SK-N-SH (cell line): ENCODE measurements around the gene CEP89. TPM values are rescaled to one million over a fixed set of nuclear protein-coding genes. Genes with fewer than 3 reads are reported as not detected.

Experiments used
- CTCF ChIA-PET: fragments of 300-600, 350-600 bp; formaldehyde crosslinking; extraction: SDS; loops from one replicate; lab custom pipeline; 2021; lab: Yijun Ruan, JAX
- POLR2A ChIA-PET: fragments of 350-600 bp; sonication (Branson Sonifier 250); formaldehyde crosslinking; extraction: SDS; loops from one replicate; lab custom pipeline; 2020; ENCODE audit warnings: antibody characterized with exemption, inconsistent platforms; lab: Yijun Ruan, JAX
- DNase-seq: peaks from one replicate; pipeline ENCODE4 v3.0.0; 2012
- H2AFZ ChIP-seq: fragments of 200-600 bp; sonication (generic); 2 replicates; pipeline ENCODE4 v1.8.1; 2016; ENCODE audit warnings: antibody characterized with exemption, mild to moderate bottlenecking, low read depth
- H3F3A ChIP-seq: fragments of 200-600 bp; sonication (generic); replicated peaks from 2 replicates; pipeline ENCODE3; 2016; ENCODE audit warnings: antibody characterized with exemption, mild to moderate bottlenecking; ENCODE audit not compliant: insufficient read depth
- H3K27ac ChIP-seq, 2 experiments: fragments of 200-500 bp in 1 of 2; fragments of 200-600 bp in 1 of 2; sonication (Bioruptor generic) in 1 of 2; sonication (generic), shearing (Covaris generic) in 1 of 2; 2 replicates each; pipeline versions ENCODE4 v1.5.1 to v1.6.1; 2014 to 2016; ENCODE audit warnings: low read depth in 2 of 2, inconsistent platforms in 1 of 2, low read length in 1 of 2, mild to moderate bottlenecking in 1 of 2, mixed read lengths in 1 of 2
- H3K27me3 ChIP-seq: fragments of 200-600 bp; sonication (generic), shearing (Covaris generic); 2 replicates; pipeline ENCODE4 v1.6.1; 2016; ENCODE audit warnings: mixed run types; ENCODE audit not compliant: insufficient read depth
- H3K36me3 ChIP-seq, 2 experiments: fragments of 200-500 bp in 1 of 2; fragments of 200-600 bp in 1 of 2; sonication (Bioruptor generic) in 1 of 2; sonication (generic) in 1 of 2; replicated peaks in 1 of 2; 2 replicates each; pipeline versions ENCODE3 to v1.5.1; 2014 to 2016; ENCODE audit warnings: low read length in 1 of 2, mild to moderate bottlenecking in 1 of 2; ENCODE audit not compliant: insufficient read depth in 2 of 2, control insufficient read depth in 1 of 2
- H3K4me1 ChIP-seq, 2 experiments: fragments of 200-500 bp in 1 of 2; fragments of 200-600 bp in 1 of 2; sonication (Bioruptor generic) in 1 of 2; sonication (generic), shearing (Covaris generic) in 1 of 2; 2 replicates each; pipeline versions ENCODE4 v1.5.1 to v1.6.1; 2014 to 2016; ENCODE audit warnings: low read depth in 1 of 2, low read length in 1 of 2, mixed run types in 1 of 2; ENCODE audit not compliant: insufficient read depth in 2 of 2, control insufficient read depth in 1 of 2
- H3K4me2 ChIP-seq: fragments of 200-600 bp; sonication (generic), shearing (Covaris generic); 2 replicates; pipeline ENCODE4 v1.6.1; 2017; ENCODE audit warnings: mixed run types
- H3K4me3 ChIP-seq, 2 experiments: fragments of 200-500 bp in 1 of 2; fragments of 200-600 bp in 1 of 2; sonication (Bioruptor generic) in 1 of 2; sonication (generic), shearing (Covaris generic) in 1 of 2; 2 replicates each; pipeline versions ENCODE4 v1.5.1 to v1.8.1; 2014 to 2016; ENCODE audit warnings: low read depth in 2 of 2, inconsistent platforms in 1 of 2, low read length in 1 of 2, mild to moderate bottlenecking in 1 of 2, mixed read lengths in 1 of 2, moderate library complexity in 1 of 2
- H3K79me2 ChIP-seq: fragments of 200-600 bp; sonication (generic); 2 replicates; pipeline ENCODE4 v1.8.1; 2017; ENCODE audit warnings: mild to moderate bottlenecking; ENCODE audit not compliant: insufficient read depth
- H3K9ac ChIP-seq: fragments of 200-600 bp; sonication (generic); 2 replicates; pipeline ENCODE4 v1.6.1; 2017; ENCODE audit warnings: mixed run types
- H3K9me2 ChIP-seq: fragments of 200-600 bp; sonication (generic); 2 replicates; pipeline ENCODE4 v1.6.1; 2017; ENCODE audit warnings: mixed run types
- H3K9me3 ChIP-seq: fragments of 200-600 bp; sonication (generic); 2 replicates; pipeline ENCODE4 v1.6.1; 2017; ENCODE audit warnings: mixed run types, mild to moderate bottlenecking, moderate library complexity
- H4K20me1 ChIP-seq: fragments of 200-600 bp; sonication (generic); 2 replicates; pipeline ENCODE4 v1.6.1; 2017; ENCODE audit warnings: mild to moderate bottlenecking, mixed run types; ENCODE audit not compliant: insufficient read depth
- CTCF ChIP-seq: fragments of 200-600 bp; sonication (generic); IDR thresholded peaks from 2 replicates; pipeline ENCODE4 v1.6.1; 2017; ENCODE audit warnings: antibody characterized with exemption, mild to moderate bottlenecking, moderate library complexity
- ELF1 ChIP-seq: IDR thresholded peaks from 2 replicates; pipeline ENCODE4 v1.4.0; 2012
- FOXM1 ChIP-seq: IDR thresholded peaks from 2 replicates; pipeline ENCODE4 v1.4.0; 2012; ENCODE audit warnings: low read depth, mild to moderate bottlenecking
- GATA2 ChIP-seq: sonication (generic); formaldehyde crosslinking; IDR thresholded peaks from 2 replicates; pipeline ENCODE4 v1.5.0; 2020; ENCODE audit warnings: mild to moderate bottlenecking, missing genetic modification reagents
- MEF2A ChIP-seq: IDR thresholded peaks from 2 replicates; pipeline ENCODE4 v1.4.0; 2012; ENCODE audit warnings: low read depth, borderline replicate concordance
- MXI1 ChIP-seq: IDR thresholded peaks from 2 replicates; pipeline ENCODE4 v1.6.1; 2012; ENCODE audit warnings: mild to moderate bottlenecking, low read depth, low read length, improper control_type of control experiment
- NFIC ChIP-seq: IDR thresholded peaks from 2 replicates; pipeline ENCODE4 v1.4.0; 2012; ENCODE audit warnings: borderline replicate concordance
- NRF1 ChIP-seq: IDR thresholded peaks from 2 replicates; pipeline ENCODE4 v1.6.1; 2012; ENCODE audit warnings: low read depth, mild to moderate bottlenecking, low read length
- POLR2AphosphoS5 ChIP-seq: IDR thresholded peaks from 2 replicates; pipeline ENCODE4 v1.6.1; 2012; ENCODE audit warnings: low read depth, low read length
- RFX5 ChIP-seq: IDR thresholded peaks from 2 replicates; pipeline ENCODE4 v1.6.1; 2012; ENCODE audit warnings: mild to moderate bottlenecking, improper control_type of control experiment, low read length
- SMC3 ChIP-seq: IDR thresholded peaks from 2 replicates; pipeline ENCODE4 v1.6.1; 2012; ENCODE audit warnings: low read depth, low read length, improper control_type of control experiment
- TAF1 ChIP-seq: IDR thresholded peaks from 2 replicates; pipeline ENCODE4 v1.6.1; 2012; ENCODE audit warnings: low read depth, mild to moderate bottlenecking, low read length, moderate library complexity, borderline replicate concordance
- TCF12 ChIP-seq: IDR thresholded peaks from 2 replicates; pipeline ENCODE4 v1.4.0; 2012
- YY1 ChIP-seq: IDR thresholded peaks from 2 replicates; pipeline ENCODE4 v1.4.0; 2012; ENCODE audit warnings: low read depth, mild to moderate bottlenecking
- WGBS: methylation state at CpG from one replicate; pipeline ENCODE4 v1.1.6; 2017; ENCODE audit warnings: low lambda C conversion rate; 5-methylcytosine and 5-hydroxymethylcytosine counted together
- polyA plus RNA-seq, 3 experiments: library from polyadenylated mRNA; depleted of rRNA; stranded (reverse); fragments of >200 nt; gene quantifications; 2 replicates each; pipeline ENCODE4 v1.2.3, GENCODE V29; 2012
- TF ChIP-seq, protein P1 (sequence below): IDR thresholded peaks from 2 replicates; pipeline ENCODE4; 2012
- TF ChIP-seq, protein P2 (sequence below): fragments of 150-350 bp; IDR thresholded peaks from 2 replicates; pipeline ENCODE4 v1.6.1; 2017; ENCODE audit warnings: antibody characterized with exemption, low read length, low read depth, borderline replicate concordance

The CEP89 gene
- polyA plus RNA-seq, 1 of the 3 experiments (the other 2 are of a cell fraction) = 16.4 TPM

DNA sequence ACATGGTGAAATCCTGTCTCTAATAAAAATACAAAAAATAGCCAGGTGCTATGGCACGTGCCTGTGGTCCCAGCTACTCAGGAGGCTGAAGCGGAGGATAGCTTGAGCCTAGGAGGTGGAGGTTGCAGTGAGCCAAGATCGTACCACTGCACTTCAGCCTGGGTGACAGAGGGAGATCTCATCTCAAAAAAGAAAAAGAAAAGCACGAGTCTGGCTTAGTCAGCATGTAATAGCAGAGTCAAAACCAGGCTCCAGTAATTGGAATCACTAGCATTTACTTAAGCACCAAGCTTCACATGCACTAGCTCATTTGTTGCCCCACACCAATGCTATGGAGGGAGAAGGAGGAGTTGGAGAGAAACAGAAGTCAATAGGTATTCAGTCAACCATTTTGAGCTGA is 60.3 kb downstream of the CEP89 start:
- no peaks in the 10 kb centered on the region for H3K9me3 ChIP-seq
- no peaks in the 10 kb centered on the region for H3K4me1 ChIP-seq
- no peaks in the 10 kb centered on the region for H3K9me2 ChIP-seq
- 98% methylated on average over 4 of the region's 4 CpGs for whole genome bisulfite sequencing
- no peaks in the 10 kb centered on the region for H3K79me2 ChIP-seq
- TF ChIP-seq CTCF = no peak
- no peak for TF ChIP-seq NRF1
- TF ChIP-seq, protein P1, sequence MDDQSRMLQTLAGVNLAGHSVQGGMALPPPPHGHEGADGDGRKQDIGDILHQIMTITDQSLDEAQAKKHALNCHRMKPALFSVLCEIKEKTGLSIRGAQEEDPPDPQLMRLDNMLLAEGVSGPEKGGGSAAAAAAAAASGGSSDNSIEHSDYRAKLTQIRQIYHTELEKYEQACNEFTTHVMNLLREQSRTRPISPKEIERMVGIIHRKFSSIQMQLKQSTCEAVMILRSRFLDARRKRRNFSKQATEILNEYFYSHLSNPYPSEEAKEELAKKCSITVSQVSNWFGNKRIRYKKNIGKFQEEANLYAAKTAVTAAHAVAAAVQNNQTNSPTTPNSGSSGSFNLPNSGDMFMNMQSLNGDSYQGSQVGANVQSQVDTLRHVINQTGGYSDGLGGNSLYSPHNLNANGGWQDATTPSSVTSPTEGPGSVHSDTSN = no peak
- TF ChIP-seq ELF1 = no peak
- TF ChIP-seq POLR2AphosphoS5 = no peak
- TF ChIP-seq FOXM1 = no peak
- no peak for TF ChIP-seq YY1
- no peak overlapping the region for H3K27ac ChIP-seq
- DNase-seq = no peak
- no peaks in the 10 kb centered on the region for H4K20me1 ChIP-seq
- no peaks in the 10 kb centered on the region for H3K27me3 ChIP-seq
- no peak overlapping the region for H3K9ac ChIP-seq
- H3K4me3 ChIP-seq = no peak overlapping the region
- ChIA-PET POLR2A (no interaction called here), CTCF (interaction anchor here (0.8 kb wide), 1 partner anchor 10 kb away, joined by 3 read pairs; no protein-coding TSS in a partner anchor)
- H3K4me2 ChIP-seq = no peak overlapping the region
- no peak overlapping the region for H2AFZ ChIP-seq
- H3F3A ChIP-seq = no peaks in the 10 kb centered on the region
- peaks cover 6 to 10% of the 10 kb centered on the region in 2 experiments for H3K36me3 ChIP-seq

- no peaks in the 10 kb centered on the region for H3K4me1 ChIP-seq
- H3K79me2 ChIP-seq = no peaks in the 10 kb centered on the region; the same call in 1 of the 2 replicates
- CTCF ChIA-PET = interaction anchor here (0.6 kb wide), 1 partner anchor 550 kb away, joined by 3 read pairs; no protein-coding TSS in a partner anchor
- TF ChIP-seq SMC3 (no peak), POLR2AphosphoS5 (no peak), CTCF (no peak), MXI1 (no peak), GATA2 (CRISPR knock-in tag) (no peak), MEF2A (no peak), FOXM1 (no peak), TCF12 (no peak), YY1 (no peak), RFX5 (no peak), TAF1 (no peak), NFIC (no peak)
- TF ChIP-seq, protein P2, sequence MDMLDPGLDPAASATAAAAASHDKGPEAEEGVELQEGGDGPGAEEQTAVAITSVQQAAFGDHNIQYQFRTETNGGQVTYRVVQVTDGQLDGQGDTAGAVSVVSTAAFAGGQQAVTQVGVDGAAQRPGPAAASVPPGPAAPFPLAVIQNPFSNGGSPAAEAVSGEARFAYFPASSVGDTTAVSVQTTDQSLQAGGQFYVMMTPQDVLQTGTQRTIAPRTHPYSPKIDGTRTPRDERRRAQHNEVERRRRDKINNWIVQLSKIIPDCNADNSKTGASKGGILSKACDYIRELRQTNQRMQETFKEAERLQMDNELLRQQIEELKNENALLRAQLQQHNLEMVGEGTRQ = no peak
- TF ChIP-seq, protein P1 = no peak
- TF ChIP-seq, all 33 proteins: peak for 0
- Histone ChIP-seq H4K20me1 (no peaks in the 10 kb centered on the region), H3K4me3 (no peak overlapping the region), H3K27ac (no peak overlapping the region), H3K36me3 (peaks cover 6 to 10% of the 10 kb centered on the region in 2 experiments), H3K9me3 (no peaks in the 10 kb centered on the region; the same call in 1 of the 2 replicates), H3K9ac (no peak overlapping the region), H3K27me3 (no peaks in the 10 kb centered on the region), H3F3A (no peaks in the 10 kb centered on the region), H3K4me2 (no peak overlapping the region), H2AFZ (no peak overlapping the region), H3K9me2 (no peaks in the 10 kb centered on the region)
- 84% methylated on average over 5 of the region's 5 CpGs for WGBS
- DNase-seq = no peak
- POLR2A ChIA-PET = no interaction called here
Observed at GRCh38 chr19:32910874-32911273, 60.9 kb downstream of the CEP89 start.
